Measurements from ENCODE around the gene MCMBP. TPM values are rescaled to one million over a fixed set of nuclear protein-coding genes. Genes with fewer than 3 reads are reported as not detected.

The MCMBP gene
- total RNA-seq, 2 donors from 2014 or later, result 120 to 134 TPM

Other genes with a start within 250 kb of the MCMBP start
- gene BAG3, start 221.5 kb downstream of the MCMBP start, total RNA-seq, result 10 to 100 TPM; 10.5 to 12.7 TPM
- 10 to 100 TPM in 1 of 2 donors, 1 to 10 TPM in 1; 6.7 to 15.4 TPM for gene INPP5F, start 146.8 kb downstream of the MCMBP start, total RNA-seq
- 10 to 100 TPM; 77.7 to 98.7 TPM for gene SEC23IP, start 19.9 kb upstream of the MCMBP start, total RNA-seq

Data from natural killer cell treated with Interleukin-12 subunit alpha and Interleukin-12 subunit beta and Interleukin-15 and Interleukin-18, amount 100 ng/mL, for 72 hours (primary cell).